Upper lobe of left lung (tissue), 4 donors: ENCODE results near the gene MSMB.

ENCODE experiments used
- POLR2A ChIP-seq, 4 donors: fragments of 450-650 bp; IDR thresholded peaks; one replicate each; pipeline ENCODE4 v1.5.1; 2016 to 2017; ENCODE audit warnings: antibody characterized with exemption in 4 of 4, mild to moderate bottlenecking in 2 of 4
- TF ChIP-seq, protein P1 (sequence below), 6 experiments: fragments of 450-650 bp in 4 of 6; fragments of 200-600 bp in 2 of 6; sonication (generic) in 2 of 6; IDR thresholded peaks; one replicate each; pipeline ENCODE4 v1.5.1; 2016 to 2019; ENCODE audit warnings: antibody characterized with exemption in 6 of 6

DNA sequence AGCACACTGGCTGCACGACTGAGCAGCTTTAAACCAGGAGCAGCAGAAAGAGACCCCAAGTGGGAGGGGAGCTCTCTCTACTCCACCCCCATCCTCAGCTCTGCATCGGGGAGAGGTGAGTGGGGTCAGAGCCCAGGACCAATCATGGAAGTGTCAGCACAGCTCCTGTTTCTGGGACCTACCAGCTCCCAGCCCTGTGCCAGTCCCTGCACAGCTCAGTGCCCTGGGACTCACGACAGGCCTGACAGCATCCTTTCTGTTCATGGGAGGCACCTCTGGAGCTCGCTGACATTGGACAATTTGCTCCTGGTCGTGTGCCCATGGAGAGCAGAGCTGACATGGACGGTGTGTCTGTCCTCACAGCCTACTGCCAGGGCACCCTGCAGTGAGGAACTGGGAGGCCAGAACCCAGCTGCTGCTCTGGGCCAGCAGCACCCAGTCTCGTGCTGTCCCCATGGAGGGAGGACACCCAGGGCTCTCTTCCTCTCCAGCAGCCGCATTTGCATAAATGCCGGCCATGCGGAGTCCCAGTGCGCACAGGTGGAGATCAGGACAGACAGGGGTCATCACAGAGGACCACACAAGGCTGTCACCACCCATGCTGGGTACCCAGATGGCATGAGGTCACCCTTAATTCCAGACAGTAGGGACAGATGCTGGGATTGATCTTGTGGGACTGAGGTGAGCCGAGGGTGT lies 45.9 kb upstream of the MSMB start:
- TF ChIP-seq, protein P1, sequence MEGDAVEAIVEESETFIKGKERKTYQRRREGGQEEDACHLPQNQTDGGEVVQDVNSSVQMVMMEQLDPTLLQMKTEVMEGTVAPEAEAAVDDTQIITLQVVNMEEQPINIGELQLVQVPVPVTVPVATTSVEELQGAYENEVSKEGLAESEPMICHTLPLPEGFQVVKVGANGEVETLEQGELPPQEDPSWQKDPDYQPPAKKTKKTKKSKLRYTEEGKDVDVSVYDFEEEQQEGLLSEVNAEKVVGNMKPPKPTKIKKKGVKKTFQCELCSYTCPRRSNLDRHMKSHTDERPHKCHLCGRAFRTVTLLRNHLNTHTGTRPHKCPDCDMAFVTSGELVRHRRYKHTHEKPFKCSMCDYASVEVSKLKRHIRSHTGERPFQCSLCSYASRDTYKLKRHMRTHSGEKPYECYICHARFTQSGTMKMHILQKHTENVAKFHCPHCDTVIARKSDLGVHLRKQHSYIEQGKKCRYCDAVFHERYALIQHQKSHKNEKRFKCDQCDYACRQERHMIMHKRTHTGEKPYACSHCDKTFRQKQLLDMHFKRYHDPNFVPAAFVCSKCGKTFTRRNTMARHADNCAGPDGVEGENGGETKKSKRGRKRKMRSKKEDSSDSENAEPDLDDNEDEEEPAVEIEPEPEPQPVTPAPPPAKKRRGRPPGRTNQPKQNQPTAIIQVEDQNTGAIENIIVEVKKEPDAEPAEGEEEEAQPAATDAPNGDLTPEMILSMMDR (IDR thresholded peaks at IDR 0.05), result no peak
- no peak for TF ChIP-seq POLR2A (IDR thresholded peaks at IDR 0.05)
